CD4-positive, alpha-beta T cell treated with Interleukin-2 at 100 ng/mL for 4 hours (primary cell): ENCODE measurements around the gene ZNF101.

Source experiments
- DNase-seq: peaks from one replicate; pipeline ENCODE4 v3.0.0-alpha.2; 2020; ENCODE audit warnings: low spot score

ZNF101 gene

DNA sequence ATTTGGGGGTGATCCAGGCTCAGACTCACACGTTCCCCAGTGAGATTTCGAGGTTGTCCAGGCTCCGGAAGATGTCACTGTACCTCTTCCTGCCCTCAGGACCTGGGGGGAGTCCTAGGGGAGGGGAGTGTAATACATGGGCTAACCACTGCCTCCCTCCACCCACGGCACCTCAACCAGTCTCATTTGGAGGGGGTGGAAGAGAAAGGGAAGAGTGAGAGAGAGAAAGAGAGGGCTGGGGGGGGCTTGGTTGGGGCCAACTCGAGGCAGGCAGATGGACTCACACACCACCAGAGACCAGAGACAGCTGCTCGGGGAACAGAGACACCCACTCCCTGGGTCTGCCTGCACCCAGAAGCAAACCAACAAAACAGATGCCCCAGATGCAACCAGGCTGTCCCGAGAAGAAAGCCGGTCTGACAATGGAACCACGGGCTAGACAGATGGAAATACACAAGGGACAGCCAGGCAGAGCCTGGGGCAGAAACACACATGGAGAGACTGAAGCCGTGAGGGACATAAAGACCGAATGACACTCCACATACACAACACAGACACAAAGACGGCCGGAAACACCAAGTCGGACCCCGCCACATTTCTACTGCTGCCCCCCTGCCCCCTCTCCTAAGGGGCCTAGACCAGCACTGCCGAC lies 26.0 kb upstream of the ZNF101 start:
- peak; percentile 47 for DNase-seq

- DNase-seq = peak; percentile 89
These were observed 25.2 kb upstream of the ZNF101 start, which contains the start of gene GMIP for GRCh38 chr19:19643158-19644053. Gene GMIP (minus strand): TSS chr19:19643657. CDS start chr19:19643529, 128 bp downstream.

- DNase-seq = no peak
These were observed 24.6 kb upstream of the ZNF101 start for GRCh38 chr19:19644054-19644388.

- no peak for DNase-seq
These were observed 23.3 kb upstream of the ZNF101 start for GRCh38 chr19:19645233-19645870.

DNA sequence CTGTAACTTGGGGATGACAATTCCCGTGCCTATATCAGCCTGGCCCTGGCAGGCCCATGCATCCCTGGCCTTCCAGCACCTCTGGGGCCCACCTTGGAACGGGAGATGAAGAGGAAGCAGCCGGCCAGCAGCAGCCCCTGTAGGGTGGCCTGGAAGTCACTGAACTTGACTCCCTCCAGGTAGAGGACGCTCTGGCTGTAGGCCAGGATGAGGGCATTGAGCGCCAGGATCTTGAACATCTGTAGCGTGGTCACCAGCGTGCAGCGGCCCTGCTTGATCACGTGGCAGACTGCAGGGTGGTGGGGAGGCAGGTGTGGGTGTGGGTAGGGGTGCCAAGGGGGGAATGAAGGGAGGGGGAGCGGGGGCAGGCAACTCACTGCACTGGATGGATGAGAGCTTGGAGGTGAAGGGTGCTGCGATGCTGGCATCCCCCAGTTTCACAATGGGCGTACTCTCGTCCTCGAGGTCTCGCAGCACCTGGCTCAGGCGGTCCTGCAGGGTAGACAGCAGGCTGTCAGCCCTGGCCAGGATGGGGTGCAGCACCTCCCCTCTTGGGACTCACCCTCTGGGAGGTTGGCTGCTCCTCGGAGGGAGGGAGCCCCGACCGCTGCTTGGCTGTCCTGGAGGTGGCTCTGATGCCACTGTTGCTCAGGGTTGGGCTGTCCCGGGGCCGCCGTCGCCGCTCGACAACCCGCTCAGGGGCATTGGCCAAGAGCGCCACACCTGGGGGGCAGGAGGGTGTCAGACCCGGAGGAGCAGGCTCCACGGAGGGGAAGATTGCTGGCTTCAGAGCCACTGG lies 21.4 kb upstream of the ZNF101 start:
- DNase-seq = no peak

GRCh38 chr19:19649155-19649554 lies 19.5 kb upstream of the ZNF101 start:
- no peak for DNase-seq

- DNase-seq = no peak
These were observed 19.1 kb upstream of the ZNF101 start for GRCh38 chr19:19649580-19649995.

DNA sequence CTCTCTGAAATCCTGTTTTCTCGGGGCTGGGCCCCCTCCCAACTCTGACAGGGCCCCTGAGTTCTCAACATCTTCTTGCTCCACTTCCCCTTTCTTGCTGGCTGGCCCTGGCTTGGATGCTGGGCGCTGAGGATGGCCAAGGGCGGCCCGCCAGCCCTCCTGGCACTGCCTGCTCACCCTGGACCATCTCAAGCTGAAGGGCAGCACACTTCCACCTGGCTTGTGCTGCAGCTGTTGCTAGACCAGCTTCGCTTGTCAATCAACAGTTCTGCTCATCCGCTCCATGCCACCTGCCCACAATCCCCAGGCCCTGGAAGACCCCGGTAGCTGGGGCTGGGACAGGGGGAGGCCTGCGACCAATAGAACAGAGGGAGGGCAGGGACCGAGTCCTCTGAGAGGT lies 18.3 kb upstream of the ZNF101 start:
- no peak for DNase-seq

DNA sequence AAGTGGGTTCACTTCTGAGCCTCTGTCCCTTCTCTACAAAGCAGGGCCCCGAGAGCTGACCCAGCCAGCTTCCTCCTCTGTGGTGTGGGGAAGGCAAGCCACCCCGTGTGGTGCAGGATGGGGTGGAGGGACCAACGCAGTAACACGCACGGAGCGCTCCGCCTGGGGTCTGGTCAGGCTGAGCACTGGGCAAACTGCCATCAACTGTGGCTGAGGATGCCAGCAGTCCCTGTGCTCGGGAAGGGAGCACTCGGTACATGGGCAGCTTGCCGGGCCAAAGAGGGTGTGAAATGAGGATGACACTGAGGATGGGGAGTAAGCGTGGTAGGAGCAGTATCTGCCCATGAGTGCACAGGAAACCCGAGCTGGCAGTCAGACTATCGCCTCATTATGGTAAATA lies 17.6 kb upstream of the ZNF101 start:
- no peak for DNase-seq

DNA sequence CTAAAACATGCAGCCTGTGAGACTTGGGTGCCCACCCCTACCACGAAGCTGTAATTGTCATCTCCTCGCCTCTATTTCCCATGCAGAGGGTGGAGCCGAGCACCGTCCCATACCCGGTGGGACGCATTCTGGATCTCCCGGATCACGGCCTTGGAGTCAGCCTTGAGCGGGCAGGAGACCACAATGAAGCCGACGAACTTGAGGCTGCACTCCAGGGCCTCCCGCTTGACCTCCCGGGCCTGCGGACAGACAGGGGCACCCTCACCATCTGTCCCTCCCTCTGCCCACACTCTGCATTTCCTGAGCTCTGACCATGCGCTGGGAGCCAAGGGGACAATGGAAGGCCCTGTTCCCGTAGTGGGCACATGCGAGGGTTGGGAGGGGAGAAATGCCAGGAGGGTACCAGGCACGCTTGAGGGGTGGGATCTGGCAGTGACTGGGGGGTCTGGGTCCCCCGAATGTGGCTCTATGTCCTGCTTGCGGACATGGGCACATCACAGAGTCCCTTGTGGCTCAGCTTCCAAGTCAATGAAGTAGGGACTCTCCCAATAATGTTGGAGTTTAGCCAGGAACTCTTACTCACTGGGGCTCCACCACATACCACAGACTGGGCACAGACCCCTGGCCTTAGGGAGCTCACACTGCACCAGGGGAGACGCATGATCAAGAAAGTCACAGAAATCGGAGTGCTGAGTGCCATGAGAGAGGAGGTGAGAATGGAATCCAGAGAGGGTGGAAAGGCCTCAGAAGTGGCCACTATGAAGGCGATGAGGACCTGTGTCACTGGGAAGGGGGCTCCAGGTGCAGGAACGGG lies 15.9 kb upstream of the ZNF101 start:
- DNase-seq = no peak

DNA sequence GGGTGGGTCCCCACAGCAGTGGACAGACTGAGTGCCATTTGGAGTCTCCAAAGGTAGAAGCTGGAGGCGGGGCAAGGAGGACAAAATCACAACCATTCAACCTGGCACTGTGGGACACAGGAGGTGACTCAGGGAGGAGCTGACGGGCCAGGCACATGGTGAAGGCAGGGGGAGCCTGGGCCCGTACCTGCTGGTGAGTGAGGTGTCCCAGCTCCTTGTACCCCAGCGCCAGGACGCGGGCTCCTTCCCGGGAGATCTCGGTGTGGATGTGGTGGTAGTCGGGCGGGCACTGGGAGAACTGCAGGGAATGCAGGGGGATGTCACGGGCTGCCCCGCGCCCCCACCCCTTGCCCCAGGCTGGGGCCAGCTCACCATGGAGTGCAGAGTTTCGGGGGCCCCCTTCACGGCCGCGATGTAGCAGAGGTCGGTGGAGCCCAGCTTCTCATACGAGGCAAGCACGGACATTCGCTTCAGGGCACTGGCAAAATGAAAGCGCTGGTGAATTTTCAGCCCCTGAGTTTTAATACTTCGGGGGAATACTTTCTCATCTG lies 15.0 kb upstream of the ZNF101 start:
- no peak for DNase-seq

DNA sequence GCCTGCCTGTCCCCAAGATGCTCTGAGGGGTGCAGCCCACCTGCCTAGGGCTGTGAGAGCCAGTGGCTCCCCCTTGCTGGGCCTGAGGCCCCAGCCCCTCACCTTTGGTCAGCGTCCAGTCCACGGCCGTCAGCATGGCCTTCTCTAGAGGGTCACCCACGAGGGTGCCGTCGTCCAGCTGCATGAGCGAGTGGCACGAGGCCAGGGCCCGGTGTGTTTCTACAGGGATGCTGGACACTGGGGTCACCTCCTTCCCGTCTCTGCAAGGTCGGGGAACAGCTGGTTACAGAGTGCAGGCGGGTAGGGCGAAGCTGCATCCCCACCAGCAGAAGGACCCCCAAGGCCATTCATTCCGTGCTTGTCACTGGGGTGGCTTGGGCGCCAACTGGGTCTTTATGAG lies 14.2 kb upstream of the ZNF101 start:
- no peak for DNase-seq

- DNase-seq = no peak
These were observed 13.5 kb upstream of the ZNF101 start for GRCh38 chr19:19655051-19655594.

DNA sequence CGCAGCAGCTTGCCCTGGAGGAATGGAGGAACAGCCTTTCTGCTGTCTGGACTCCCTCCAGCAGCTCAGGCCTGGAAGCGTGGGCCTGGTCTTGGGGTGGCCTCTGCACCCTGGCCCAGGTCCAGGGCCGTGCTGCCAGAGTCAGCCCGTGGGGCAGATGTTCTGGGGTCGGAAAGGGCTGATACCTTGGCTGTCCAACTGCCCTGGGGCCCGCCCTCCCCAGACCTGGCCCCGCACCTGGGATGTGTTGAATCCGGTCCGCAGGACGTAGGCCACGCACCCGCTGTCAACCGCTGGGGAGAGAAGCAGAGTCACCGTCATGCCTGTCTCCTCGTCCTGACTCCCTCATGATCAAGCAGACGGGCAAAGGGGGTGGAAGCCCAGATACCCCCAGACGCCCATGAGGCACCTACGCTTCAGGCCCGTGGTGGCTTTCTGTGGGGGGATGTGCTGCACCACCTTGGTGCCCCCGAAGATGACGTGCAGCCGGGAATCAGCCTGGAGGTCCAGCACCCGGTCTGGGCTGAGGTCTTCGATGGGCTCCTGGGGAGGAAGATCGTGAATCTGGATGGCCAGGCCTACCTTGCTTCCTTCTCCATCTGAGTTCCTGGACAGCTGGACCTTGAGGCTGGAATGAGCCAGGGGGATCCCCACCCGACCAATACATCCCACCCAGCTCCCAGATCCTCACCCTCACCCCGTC lies 12.8 kb upstream of the ZNF101 start:
- no peak for DNase-seq

- no peak for DNase-seq
These were observed 11.9 kb upstream of the ZNF101 start for GRCh38 chr19:19656451-19657396.

GRCh38 chr19:19657397-19657783 lies 11.2 kb upstream of the ZNF101 start:
- no peak for DNase-seq

- no peak for DNase-seq
These were observed 8.9 kb upstream of the ZNF101 start for GRCh38 chr19:19659646-19660245.

GRCh38 chr19:19661141-19661674 lies 7.4 kb upstream of the ZNF101 start:
- DNase-seq = no peak
